ENCODE data around the gene HOXA2.

Gene HOXA2

DNA sequence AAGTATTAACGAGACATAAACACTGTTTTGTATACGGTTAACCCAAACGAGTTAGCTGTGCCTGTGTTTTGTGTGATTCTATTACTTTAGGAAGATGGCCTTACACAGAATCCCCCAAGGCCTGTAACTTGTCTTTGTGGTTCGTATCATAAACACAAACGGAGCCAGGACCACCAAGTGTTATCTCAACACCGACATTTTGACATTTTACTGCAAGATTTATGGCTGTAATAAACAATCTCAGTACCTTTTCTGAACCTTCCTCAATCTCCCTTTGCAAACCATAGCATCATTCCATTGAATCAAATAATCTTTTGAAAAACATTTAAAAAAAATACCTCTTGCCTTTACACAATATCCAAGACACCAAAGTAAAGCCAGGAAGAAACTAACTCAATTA is 30.5 kb upstream of the HOXA2 start (continued):
- TF ChIP-seq, protein P1, sequence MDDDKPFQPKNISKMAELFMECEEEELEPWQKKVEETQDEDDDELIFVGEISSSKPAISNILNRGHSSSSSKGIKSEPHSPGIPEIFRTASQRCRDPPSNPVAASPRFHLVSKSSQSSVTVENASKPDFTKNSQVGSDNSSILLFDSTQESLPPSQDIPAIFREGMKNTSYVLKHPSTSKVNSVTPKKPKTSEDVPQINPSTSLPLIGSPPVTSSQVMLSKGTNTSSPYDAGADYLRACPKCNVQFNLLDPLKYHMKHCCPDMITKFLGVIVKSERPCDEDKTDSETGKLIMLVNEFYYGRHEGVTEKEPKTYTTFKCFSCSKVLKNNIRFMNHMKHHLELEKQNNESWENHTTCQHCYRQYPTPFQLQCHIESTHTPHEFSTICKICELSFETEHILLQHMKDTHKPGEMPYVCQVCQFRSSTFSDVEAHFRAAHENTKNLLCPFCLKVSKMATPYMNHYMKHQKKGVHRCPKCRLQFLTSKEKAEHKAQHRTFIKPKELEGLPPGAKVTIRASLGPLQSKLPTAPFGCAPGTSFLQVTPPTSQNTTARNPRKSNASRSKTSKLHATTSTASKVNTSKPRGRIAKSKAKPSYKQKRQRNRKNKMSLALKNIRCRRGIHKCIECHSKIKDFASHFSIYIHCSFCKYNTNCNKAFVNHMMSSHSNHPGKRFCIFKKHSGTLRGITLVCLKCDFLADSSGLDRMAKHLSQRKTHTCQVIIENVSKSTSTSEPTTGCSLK (tag by site-specific recombination; IDR thresholded peaks at IDR 0.05) = no peak
- TF ChIP-seq ZNF791 (tag by site-specific recombination; IDR thresholded peaks at IDR 0.05) (no peak), SP3 (tag by site-specific recombination; IDR thresholded peaks at IDR 0.05) (no peak), ZNF311 (tag by site-specific recombination; IDR thresholded peaks at IDR 0.05; ENCODE audit: borderline replicate concordance) (no peak), ZNF169 (tag by site-specific recombination; IDR thresholded peaks at IDR 0.05) (no peak), ZNF629 (tag by site-specific recombination; IDR thresholded peaks at IDR 0.05) (peak; percentile 28; the same call in 1 of the 2 replicates), ZNF843 (tag by site-specific recombination; IDR thresholded peaks at IDR 0.05) (peak; percentile 84)

DNA sequence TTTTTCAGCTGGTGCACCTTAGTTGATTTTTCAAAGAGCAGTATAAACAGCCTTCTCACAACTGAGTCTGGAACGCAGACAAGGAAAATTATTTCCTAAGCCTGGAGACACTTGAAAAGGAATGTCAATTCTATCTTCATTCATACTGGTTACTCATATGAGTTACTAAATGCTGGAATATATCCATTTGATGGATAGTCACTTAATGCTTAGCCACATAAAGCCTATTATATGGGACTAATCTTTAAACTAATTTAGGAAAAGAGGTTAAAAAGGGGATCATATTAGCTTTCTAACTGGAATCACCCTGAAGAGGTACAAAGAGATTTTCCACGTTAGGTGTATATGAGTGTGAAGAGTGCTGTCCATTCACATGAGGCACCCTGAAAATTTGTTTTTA is 29.7 kb upstream of the HOXA2 start:
- ChIA-PET POLR2A (interaction anchor here (0.6 to 2.2 kb wide), 5 partner anchors 18 to 860 kb away, joined by 3 to 29 read pairs (median 6); partner anchors contain the start of gene HOXA1), CTCF (interaction anchor here (0.6 to 2.7 kb wide), 9 partner anchors 9 to 348 kb away, joined by 3 to 12 read pairs (median 5); partner anchors contain the start of genes HOXA1 and HOXA5)
- Histone ChIP-seq H3K36me3 (ENCODE audit: control insufficient read depth in 2 of 2, insufficient read depth in 1 of 2, low read length in 2 of 2) (peaks cover 5 to 12% of the 10 kb centered on the region in 2 experiments; a peak in 1 of 3 replicates), H3K4me1 (ENCODE audit: control insufficient read depth, insufficient read depth, low read length) (peaks cover 76% of the 10 kb centered on the region), H3K9me3 (ENCODE audit: control insufficient read depth, insufficient read depth, low read depth, low read length) (no peaks in the 10 kb centered on the region), H3K4me3 (ENCODE audit: low read depth, low read length) (no peak overlapping the region), H3K27ac (ENCODE audit: extremely low read depth, low read depth, low read length) (peak overlapping the region; percentile 8; the same call in 1 of the 2 replicates)
- TF ChIP-seq ZNF350 (tag by site-specific recombination; IDR thresholded peaks at IDR 0.05) (no peak), ZNF394 (tag by site-specific recombination; IDR thresholded peaks at IDR 0.05; ENCODE audit: borderline replicate concordance) (no peak), FEZF1 (tag by site-specific recombination; IDR thresholded peaks at IDR 0.05) (peak; percentile 55; the same call in 1 of the 2 replicates)
- TF ChIP-seq, protein P2, sequence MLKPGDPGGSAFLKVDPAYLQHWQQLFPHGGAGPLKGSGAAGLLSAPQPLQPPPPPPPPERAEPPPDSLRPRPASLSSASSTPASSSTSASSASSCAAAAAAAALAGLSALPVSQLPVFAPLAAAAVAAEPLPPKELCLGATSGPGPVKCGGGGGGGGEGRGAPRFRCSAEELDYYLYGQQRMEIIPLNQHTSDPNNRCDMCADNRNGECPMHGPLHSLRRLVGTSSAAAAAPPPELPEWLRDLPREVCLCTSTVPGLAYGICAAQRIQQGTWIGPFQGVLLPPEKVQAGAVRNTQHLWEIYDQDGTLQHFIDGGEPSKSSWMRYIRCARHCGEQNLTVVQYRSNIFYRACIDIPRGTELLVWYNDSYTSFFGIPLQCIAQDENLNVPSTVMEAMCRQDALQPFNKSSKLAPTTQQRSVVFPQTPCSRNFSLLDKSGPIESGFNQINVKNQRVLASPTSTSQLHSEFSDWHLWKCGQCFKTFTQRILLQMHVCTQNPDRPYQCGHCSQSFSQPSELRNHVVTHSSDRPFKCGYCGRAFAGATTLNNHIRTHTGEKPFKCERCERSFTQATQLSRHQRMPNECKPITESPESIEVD (tag by site-specific recombination; IDR thresholded peaks at IDR 0.05) = peak; percentile 79

DNA sequence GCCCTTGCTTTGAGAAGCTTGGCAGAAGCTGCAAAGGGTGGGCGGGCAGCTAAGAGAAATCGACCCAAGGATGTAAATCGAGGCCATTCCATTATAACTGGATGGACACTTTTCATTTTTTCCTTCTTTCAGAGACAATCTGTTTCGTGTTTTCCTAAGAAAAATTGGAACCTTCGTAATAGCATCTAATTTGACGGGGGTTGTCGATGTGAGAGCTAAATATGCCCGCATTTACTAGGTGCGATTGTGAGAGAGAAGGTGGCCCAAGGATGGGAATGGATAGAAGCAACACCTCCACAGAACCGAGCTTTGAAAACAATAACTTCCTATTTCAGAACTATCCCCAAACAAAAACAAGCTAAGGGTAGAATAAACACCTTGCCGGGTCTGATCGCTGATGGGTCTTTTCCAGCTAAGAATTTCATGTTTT is 28.9 kb upstream of the HOXA2 start:
- H3K4me3 ChIP-seq (ENCODE audit: low read depth, low read length) = peak overlapping the region; percentile 45
- no peaks in the 10 kb centered on the region for H3K9me3 ChIP-seq (ENCODE audit: control insufficient read depth, insufficient read depth, low read depth, low read length)
- POLR2A ChIA-PET = interaction anchor here (0.6 to 2.2 kb wide), 13 partner anchors 12 to 859 kb away, joined by 3 to 29 read pairs (median 5); partner anchors contain the start of genes HOXA1, HOXA5, HOXA7 and SKAP2
- CTCF ChIA-PET = interaction anchor here (0.8 to 2.7 kb wide), 10 partner anchors 9 to 279 kb away, joined by 3 to 12 read pairs (median 6); partner anchors contain the start of genes HOXA1 and HOXA5
- H3K36me3 ChIP-seq (ENCODE audit: control insufficient read depth in 2 of 2, insufficient read depth in 1 of 2, low read length in 2 of 2) = peaks cover 5 to 12% of the 10 kb centered on the region in 2 experiments; a peak in 1 of 3 replicates
- TF ChIP-seq REPIN1 (tag by site-specific recombination; IDR thresholded peaks at IDR 0.05; ENCODE audit: low read depth) = no peak
- no peak for TF ChIP-seq ZNF658 (tag by site-specific recombination; IDR thresholded peaks at IDR 0.05)
- TF ChIP-seq, protein P3, sequence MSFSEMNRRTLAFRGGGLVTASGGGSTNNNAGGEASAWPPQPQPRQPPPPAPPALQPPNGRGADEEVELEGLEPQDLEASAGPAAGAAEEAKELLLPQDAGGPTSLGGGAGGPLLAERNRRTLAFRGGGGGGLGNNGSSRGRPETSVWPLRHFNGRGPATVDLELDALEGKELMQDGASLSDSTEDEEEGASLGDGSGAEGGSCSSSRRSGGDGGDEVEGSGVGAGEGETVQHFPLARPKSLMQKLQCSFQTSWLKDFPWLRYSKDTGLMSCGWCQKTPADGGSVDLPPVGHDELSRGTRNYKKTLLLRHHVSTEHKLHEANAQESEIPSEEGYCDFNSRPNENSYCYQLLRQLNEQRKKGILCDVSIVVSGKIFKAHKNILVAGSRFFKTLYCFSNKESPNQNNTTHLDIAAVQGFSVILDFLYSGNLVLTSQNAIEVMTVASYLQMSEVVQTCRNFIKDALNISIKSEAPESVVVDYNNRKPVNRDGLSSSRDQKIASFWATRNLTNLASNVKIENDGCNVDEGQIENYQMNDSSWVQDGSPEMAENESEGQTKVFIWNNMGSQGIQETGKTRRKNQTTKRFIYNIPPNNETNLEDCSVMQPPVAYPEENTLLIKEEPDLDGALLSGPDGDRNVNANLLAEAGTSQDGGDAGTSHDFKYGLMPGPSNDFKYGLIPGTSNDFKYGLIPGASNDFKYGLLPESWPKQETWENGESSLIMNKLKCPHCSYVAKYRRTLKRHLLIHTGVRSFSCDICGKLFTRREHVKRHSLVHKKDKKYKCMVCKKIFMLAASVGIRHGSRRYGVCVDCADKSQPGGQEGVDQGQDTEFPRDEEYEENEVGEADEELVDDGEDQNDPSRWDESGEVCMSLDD (tag by site-specific recombination; IDR thresholded peaks at IDR 0.05) = no peak
- TF ChIP-seq ZNF354C (tag by site-specific recombination; IDR thresholded peaks at IDR 0.05; ENCODE audit: borderline replicate concordance, low read depth) = no peak
- peak; percentile 68 for TF ChIP-seq ZBTB17 (tag by site-specific recombination; IDR thresholded peaks at IDR 0.05)
- TF ChIP-seq, protein P2 (tag by site-specific recombination; IDR thresholded peaks at IDR 0.05) = peak; percentile 68
- TF ChIP-seq ZNF366 (tag by site-specific recombination; conservative IDR thresholded peaks at IDR 0.05) = peak; percentile 64; the same call in 1 of the 2 replicates
- peak overlapping the region; percentile 100 for H3K27ac ChIP-seq (ENCODE audit: extremely low read depth, low read depth, low read length)
- H3K4me1 ChIP-seq (ENCODE audit: control insufficient read depth, insufficient read depth, low read length) = peaks cover 77% of the 10 kb centered on the region

All from HEK293 (cell line).